SK-N-SH (cell line): ENCODE measurements around the gene TSPAN8. TPM values are rescaled to one million over a fixed set of nuclear protein-coding genes. Genes with fewer than 3 reads are reported as not detected.

ENCODE experiments used
- CTCF ChIA-PET: fragments of 300-600, 350-600 bp; formaldehyde crosslinking; extraction: SDS; loops from one replicate; lab custom pipeline; 2021; lab: Yijun Ruan, JAX
- POLR2A ChIA-PET: fragments of 350-600 bp; sonication (Branson Sonifier 250); formaldehyde crosslinking; extraction: SDS; loops from one replicate; lab custom pipeline; 2020; ENCODE audit warnings: antibody characterized with exemption, inconsistent platforms; lab: Yijun Ruan, JAX
- DNase-seq: peaks from one replicate; pipeline ENCODE4 v3.0.0; 2012
- H2AFZ ChIP-seq: fragments of 200-600 bp; sonication (generic); 2 replicates; pipeline ENCODE4 v1.8.1; 2016; ENCODE audit warnings: antibody characterized with exemption, mild to moderate bottlenecking, low read depth
- H3F3A ChIP-seq: fragments of 200-600 bp; sonication (generic); replicated peaks from 2 replicates; pipeline ENCODE3; 2016; ENCODE audit warnings: antibody characterized with exemption, mild to moderate bottlenecking; ENCODE audit not compliant: insufficient read depth
- H3K27ac ChIP-seq, 2 experiments: fragments of 200-500 bp in 1 of 2; fragments of 200-600 bp in 1 of 2; sonication (Bioruptor generic) in 1 of 2; sonication (generic), shearing (Covaris generic) in 1 of 2; 2 replicates each; pipeline versions ENCODE4 v1.5.1 to v1.6.1; 2014 to 2016; ENCODE audit warnings: low read depth in 2 of 2, inconsistent platforms in 1 of 2, low read length in 1 of 2, mild to moderate bottlenecking in 1 of 2, mixed read lengths in 1 of 2
- H3K27me3 ChIP-seq: fragments of 200-600 bp; sonication (generic), shearing (Covaris generic); 2 replicates; pipeline ENCODE4 v1.6.1; 2016; ENCODE audit warnings: mixed run types; ENCODE audit not compliant: insufficient read depth
- H3K36me3 ChIP-seq, 2 experiments: fragments of 200-500 bp in 1 of 2; fragments of 200-600 bp in 1 of 2; sonication (Bioruptor generic) in 1 of 2; sonication (generic) in 1 of 2; replicated peaks in 1 of 2; 2 replicates each; pipeline versions ENCODE3 to v1.5.1; 2014 to 2016; ENCODE audit warnings: low read length in 1 of 2, mild to moderate bottlenecking in 1 of 2; ENCODE audit not compliant: insufficient read depth in 2 of 2, control insufficient read depth in 1 of 2
- H3K4me1 ChIP-seq, 2 experiments: fragments of 200-500 bp in 1 of 2; fragments of 200-600 bp in 1 of 2; sonication (Bioruptor generic) in 1 of 2; sonication (generic), shearing (Covaris generic) in 1 of 2; 2 replicates each; pipeline versions ENCODE4 v1.5.1 to v1.6.1; 2014 to 2016; ENCODE audit warnings: low read depth in 1 of 2, low read length in 1 of 2, mixed run types in 1 of 2; ENCODE audit not compliant: insufficient read depth in 2 of 2, control insufficient read depth in 1 of 2
- H3K4me2 ChIP-seq: fragments of 200-600 bp; sonication (generic), shearing (Covaris generic); 2 replicates; pipeline ENCODE4 v1.6.1; 2017; ENCODE audit warnings: mixed run types
- H3K4me3 ChIP-seq, 2 experiments: fragments of 200-500 bp in 1 of 2; fragments of 200-600 bp in 1 of 2; sonication (Bioruptor generic) in 1 of 2; sonication (generic), shearing (Covaris generic) in 1 of 2; 2 replicates each; pipeline versions ENCODE4 v1.5.1 to v1.8.1; 2014 to 2016; ENCODE audit warnings: low read depth in 2 of 2, inconsistent platforms in 1 of 2, low read length in 1 of 2, mild to moderate bottlenecking in 1 of 2, mixed read lengths in 1 of 2, moderate library complexity in 1 of 2
- H3K79me2 ChIP-seq: fragments of 200-600 bp; sonication (generic); 2 replicates; pipeline ENCODE4 v1.8.1; 2017; ENCODE audit warnings: mild to moderate bottlenecking; ENCODE audit not compliant: insufficient read depth
- H3K9ac ChIP-seq: fragments of 200-600 bp; sonication (generic); 2 replicates; pipeline ENCODE4 v1.6.1; 2017; ENCODE audit warnings: mixed run types
- H3K9me2 ChIP-seq: fragments of 200-600 bp; sonication (generic); 2 replicates; pipeline ENCODE4 v1.6.1; 2017; ENCODE audit warnings: mixed run types
- H3K9me3 ChIP-seq: fragments of 200-600 bp; sonication (generic); 2 replicates; pipeline ENCODE4 v1.6.1; 2017; ENCODE audit warnings: mixed run types, mild to moderate bottlenecking, moderate library complexity
- H4K20me1 ChIP-seq: fragments of 200-600 bp; sonication (generic); 2 replicates; pipeline ENCODE4 v1.6.1; 2017; ENCODE audit warnings: mild to moderate bottlenecking, mixed run types; ENCODE audit not compliant: insufficient read depth
- CTCF ChIP-seq: fragments of 200-600 bp; sonication (generic); IDR thresholded peaks from 2 replicates; pipeline ENCODE4 v1.6.1; 2017; ENCODE audit warnings: antibody characterized with exemption, mild to moderate bottlenecking, moderate library complexity
- ELF1 ChIP-seq: IDR thresholded peaks from 2 replicates; pipeline ENCODE4 v1.4.0; 2012
- EP300 ChIP-seq, 2 experiments: IDR thresholded peaks; 2 replicates each; pipeline versions ENCODE4 v1.4.0 to v1.6.1; 2012; ENCODE audit warnings: borderline replicate concordance in 1 of 2, low read depth in 1 of 2, low read length in 1 of 2
- EZH2phosphoT487 ChIP-seq: fragments of 200-600 bp; sonication (generic); IDR thresholded peaks from 2 replicates; pipeline ENCODE4 v1.6.1; 2017; ENCODE audit warnings: low read depth, mixed run types, mild to moderate bottlenecking, antibody characterized with exemption, moderate library complexity, borderline replicate concordance
- FOSL2 ChIP-seq: IDR thresholded peaks from 2 replicates; pipeline ENCODE4 v1.4.0; 2012; ENCODE audit warnings: low read depth, mild to moderate bottlenecking, moderate library complexity, borderline replicate concordance
- FOXM1 ChIP-seq: IDR thresholded peaks from 2 replicates; pipeline ENCODE4 v1.4.0; 2012; ENCODE audit warnings: low read depth, mild to moderate bottlenecking
- GABPA ChIP-seq: IDR thresholded peaks from 2 replicates; pipeline ENCODE4 v1.4.0; 2012; ENCODE audit warnings: low read depth, mild to moderate bottlenecking
- GATA2 ChIP-seq: sonication (generic); formaldehyde crosslinking; IDR thresholded peaks from 2 replicates; pipeline ENCODE4 v1.5.0; 2020; ENCODE audit warnings: mild to moderate bottlenecking, missing genetic modification reagents
- MEF2A ChIP-seq: IDR thresholded peaks from 2 replicates; pipeline ENCODE4 v1.4.0; 2012; ENCODE audit warnings: low read depth, borderline replicate concordance
- NRF1 ChIP-seq: IDR thresholded peaks from 2 replicates; pipeline ENCODE4 v1.6.1; 2012; ENCODE audit warnings: low read depth, mild to moderate bottlenecking, low read length
- RAD21 ChIP-seq: IDR thresholded peaks from 2 replicates; pipeline ENCODE4 v1.6.1; 2012; ENCODE audit warnings: mild to moderate bottlenecking, low read length
- RCOR1 ChIP-seq: fragments of 150-350 bp; IDR thresholded peaks from 2 replicates; pipeline ENCODE4 v1.6.1; 2017; ENCODE audit warnings: antibody characterized with exemption, low read length
- SMC3 ChIP-seq: IDR thresholded peaks from 2 replicates; pipeline ENCODE4 v1.6.1; 2012; ENCODE audit warnings: low read depth, low read length, improper control_type of control experiment
- TAF1 ChIP-seq: IDR thresholded peaks from 2 replicates; pipeline ENCODE4 v1.6.1; 2012; ENCODE audit warnings: low read depth, mild to moderate bottlenecking, low read length, moderate library complexity, borderline replicate concordance
- TCF12 ChIP-seq: IDR thresholded peaks from 2 replicates; pipeline ENCODE4 v1.4.0; 2012
- TEAD4 ChIP-seq: IDR thresholded peaks from 2 replicates; pipeline ENCODE4 v1.4.0; 2012; ENCODE audit warnings: mild to moderate bottlenecking, borderline replicate concordance; ENCODE audit not compliant: insufficient read depth
- WGBS: methylation state at CpG from one replicate; pipeline ENCODE4 v1.1.6; 2017; ENCODE audit warnings: low lambda C conversion rate; 5-methylcytosine and 5-hydroxymethylcytosine counted together
- polyA plus RNA-seq, 3 experiments: library from polyadenylated mRNA; depleted of rRNA; stranded (reverse); fragments of >200 nt; gene quantifications; 2 replicates each; pipeline ENCODE4 v1.2.3, GENCODE V29; 2012
- TF ChIP-seq, protein P1 (sequence below): IDR thresholded peaks from 2 replicates; pipeline ENCODE4; 2012

Gene TSPAN8
- polyA plus RNA-seq, 1 of the 3 experiments (the other 2 are of a cell fraction): 0.31 TPM

DNA sequence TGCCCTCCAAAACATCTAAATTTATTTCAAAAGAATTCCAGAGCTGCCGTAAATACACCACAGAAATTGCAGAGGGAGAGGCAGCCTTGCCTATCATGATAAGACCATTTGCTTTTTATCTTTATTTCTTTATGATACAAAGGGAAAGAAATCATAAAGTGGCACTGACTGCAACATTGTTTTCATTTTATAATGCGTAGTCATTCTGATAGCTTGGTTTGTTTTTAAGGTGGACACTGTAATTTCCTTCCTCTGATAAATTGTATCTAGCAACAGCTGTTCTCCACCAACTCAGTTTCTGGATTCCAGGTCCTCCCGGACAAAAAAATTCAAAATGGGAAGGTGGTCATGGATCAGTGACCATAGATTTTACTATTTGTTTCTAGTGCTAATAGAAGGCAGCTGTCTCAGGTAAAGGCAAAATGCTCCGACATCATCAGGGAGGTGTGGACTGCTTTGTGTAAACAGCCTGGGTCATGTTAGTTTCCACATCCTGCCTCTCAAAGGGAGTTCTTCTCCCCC is 623 bp upstream of the TSPAN8 start:
- H3F3A ChIP-seq: no peaks in the 10 kb centered on the region
- ChIA-PET CTCF (no interaction called here), POLR2A (no interaction called here)
- 48% methylated on average over 4 of the region's 4 CpGs for WGBS
- no peaks in the 10 kb centered on the region for H3K27me3 ChIP-seq
- H3K9me3 ChIP-seq: no peaks in the 10 kb centered on the region
- no peak overlapping the region for H2AFZ ChIP-seq
- H3K27ac ChIP-seq: peak overlapping the region in 1 of 2 experiments; percentile 47; a peak in 2 of 4 replicates
- peak overlapping the region in 1 of 2 experiments; percentile 11; a peak in 1 of 4 replicates for H3K4me3 ChIP-seq
- H3K36me3 ChIP-seq: no peaks in the 10 kb centered on the region
- no peak for DNase-seq
- peaks cover 5 to 6% of the 10 kb centered on the region in 2 experiments; a peak in 3 of 4 replicates for H3K4me1 ChIP-seq
- H3K9ac ChIP-seq: no peak overlapping the region
- no peaks in the 10 kb centered on the region for H3K79me2 ChIP-seq
- H3K4me2 ChIP-seq: no peak overlapping the region
- no peaks in the 10 kb centered on the region for H4K20me1 ChIP-seq
- no peaks in the 10 kb centered on the region for H3K9me2 ChIP-seq
- TF ChIP-seq NRF1 (no peak), EZH2phosphoT487 (no peak), SMC3 (no peak), FOXM1 (no peak), GABPA (no peak)
- TF ChIP-seq, all 33 proteins: peak for 0

DNA sequence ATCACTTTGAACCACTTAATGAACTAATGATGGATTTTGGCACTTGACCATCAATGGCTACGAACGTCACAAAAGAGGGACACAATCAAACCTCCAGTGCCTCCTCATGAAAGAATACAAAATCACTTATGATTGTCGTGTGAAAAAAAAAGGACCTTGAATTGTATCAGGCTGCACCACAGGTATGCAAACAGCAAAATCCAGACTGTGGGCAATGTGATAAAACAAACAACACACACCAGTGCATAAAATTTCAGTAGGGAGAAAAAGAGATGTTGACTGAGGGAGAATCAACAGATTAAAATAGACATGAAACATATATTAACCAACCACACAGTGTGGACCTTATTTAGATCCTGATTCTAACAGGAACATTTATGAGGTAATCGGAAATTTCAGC is 2.6 kb downstream of the TSPAN8 start:
- H3K4me2 ChIP-seq: no peak overlapping the region
- no peak overlapping the region for H3K27ac ChIP-seq
- WGBS: 55% methylated on average over 4 of the region's 4 CpGs
- H3K9me3 ChIP-seq: no peaks in the 10 kb centered on the region
- no peak for TF ChIP-seq CTCF
- no peak for TF ChIP-seq FOSL2
- TF ChIP-seq FOXM1: no peak
- no peak for TF ChIP-seq TEAD4
- TF ChIP-seq GABPA: no peak
- TF ChIP-seq GATA2 (CRISPR knock-in tag): no peak
- TF ChIP-seq EP300 (IDR thresholded peaks at IDR 0.05; ENCODE audit: borderline replicate concordance in 1 of 2, low read depth in 1 of 2, low read length in 1 of 2): no peak
- no peak for TF ChIP-seq RAD21
- TF ChIP-seq, protein P1, sequence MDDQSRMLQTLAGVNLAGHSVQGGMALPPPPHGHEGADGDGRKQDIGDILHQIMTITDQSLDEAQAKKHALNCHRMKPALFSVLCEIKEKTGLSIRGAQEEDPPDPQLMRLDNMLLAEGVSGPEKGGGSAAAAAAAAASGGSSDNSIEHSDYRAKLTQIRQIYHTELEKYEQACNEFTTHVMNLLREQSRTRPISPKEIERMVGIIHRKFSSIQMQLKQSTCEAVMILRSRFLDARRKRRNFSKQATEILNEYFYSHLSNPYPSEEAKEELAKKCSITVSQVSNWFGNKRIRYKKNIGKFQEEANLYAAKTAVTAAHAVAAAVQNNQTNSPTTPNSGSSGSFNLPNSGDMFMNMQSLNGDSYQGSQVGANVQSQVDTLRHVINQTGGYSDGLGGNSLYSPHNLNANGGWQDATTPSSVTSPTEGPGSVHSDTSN: no peak
- TF ChIP-seq TAF1: no peak
- TF ChIP-seq RCOR1: no peak
- TF ChIP-seq SMC3: no peak
- TF ChIP-seq MEF2A: no peak
- no peak for TF ChIP-seq ELF1
- no peak for TF ChIP-seq EZH2phosphoT487
- TF ChIP-seq TCF12: no peak
- no peak overlapping the region for H2AFZ ChIP-seq
- no peaks in the 10 kb centered on the region for H3K79me2 ChIP-seq
- H3K4me1 ChIP-seq: peaks cover 0 to 6% of the 10 kb centered on the region in 2 experiments; a peak in 3 of 4 replicates
- H3K9ac ChIP-seq: no peak overlapping the region
- H3K4me3 ChIP-seq: no peak overlapping the region
- ChIA-PET POLR2A (no interaction called here), CTCF (no interaction called here)
- no peaks in the 10 kb centered on the region for H4K20me1 ChIP-seq
- DNase-seq: no peak
- no peaks in the 10 kb centered on the region for H3K36me3 ChIP-seq
- no peaks in the 10 kb centered on the region for H3K27me3 ChIP-seq
- H3K9me2 ChIP-seq: no peaks in the 10 kb centered on the region
- no peaks in the 10 kb centered on the region for H3F3A ChIP-seq
